CD4-positive, alpha-beta T cell treated with Interleukin-4 for 1 hour (primary cell): Measurements from ENCODE around the gene ZSCAN10.
"Not testable (repeated sequence)": the region's sequence is repeated elsewhere in the genome, so short reads cannot be mapped to it uniquely, and the experiment has no call there.

Source experiments
- DNase-seq, 2 donors: peaks; one replicate each; pipeline ENCODE4 v3.0.0-alpha.2; 2020 to 2022

The ZSCAN10 gene

GRCh38 chr16:3059041-3059722, 39.9 kb downstream of the ZSCAN10 start:
- DNase-seq, result peak; percentile 85 to 89

GRCh38 chr16:3058139-3059030, 40.7 kb downstream of the ZSCAN10 start:
- DNase-seq, result peak; percentile 51

- no peak for DNase-seq
These were observed 41.6 kb downstream of the ZSCAN10 start for GRCh38 chr16:3057181-3058138.

DNA sequence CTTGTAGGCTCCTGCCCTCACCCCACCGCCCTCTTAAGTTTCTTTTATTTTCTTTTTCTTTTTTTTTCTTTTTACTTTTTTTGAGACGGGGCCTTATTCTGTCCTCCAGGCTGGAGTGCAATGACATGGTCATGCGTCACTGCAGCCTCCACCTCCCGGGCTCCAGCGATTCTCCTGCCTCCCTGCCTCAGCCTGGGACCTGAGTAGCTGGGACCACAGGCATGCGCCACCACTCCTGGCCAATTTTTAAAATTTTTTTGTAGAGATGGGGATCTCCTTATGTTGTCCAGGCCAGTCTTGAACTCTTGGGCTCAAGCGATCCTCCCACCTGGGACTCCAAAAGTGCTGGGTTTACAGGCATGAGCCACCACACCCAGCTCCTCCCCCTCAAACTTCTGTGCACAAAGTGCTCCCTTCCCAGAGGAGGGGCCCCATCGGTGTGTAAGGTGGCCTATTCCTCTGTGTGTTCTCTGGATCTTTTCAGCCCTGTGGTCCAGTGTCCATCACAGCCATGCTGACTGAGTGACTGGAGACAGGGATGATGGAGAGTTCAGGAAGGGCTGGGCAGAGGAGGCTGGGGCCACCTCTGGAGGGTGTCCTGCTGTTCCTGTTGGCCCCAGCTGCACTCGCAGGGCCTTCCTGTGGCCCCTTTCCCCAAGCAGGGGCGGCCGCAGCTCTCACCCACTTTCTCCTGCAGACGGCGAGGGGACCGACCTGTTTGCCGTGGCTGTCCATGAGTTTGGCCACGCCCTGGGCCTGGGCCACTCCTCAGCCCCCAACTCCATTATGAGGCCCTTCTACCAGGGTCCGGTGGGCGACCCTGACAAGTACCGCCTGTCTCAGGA, 42.5 kb downstream of the ZSCAN10 start:
- DNase-seq, result no peak

- DNase-seq, result not testable (repeated sequence)
These were observed 43.4 kb downstream of the ZSCAN10 start for GRCh38 chr16:3055734-3056115.

DNA sequence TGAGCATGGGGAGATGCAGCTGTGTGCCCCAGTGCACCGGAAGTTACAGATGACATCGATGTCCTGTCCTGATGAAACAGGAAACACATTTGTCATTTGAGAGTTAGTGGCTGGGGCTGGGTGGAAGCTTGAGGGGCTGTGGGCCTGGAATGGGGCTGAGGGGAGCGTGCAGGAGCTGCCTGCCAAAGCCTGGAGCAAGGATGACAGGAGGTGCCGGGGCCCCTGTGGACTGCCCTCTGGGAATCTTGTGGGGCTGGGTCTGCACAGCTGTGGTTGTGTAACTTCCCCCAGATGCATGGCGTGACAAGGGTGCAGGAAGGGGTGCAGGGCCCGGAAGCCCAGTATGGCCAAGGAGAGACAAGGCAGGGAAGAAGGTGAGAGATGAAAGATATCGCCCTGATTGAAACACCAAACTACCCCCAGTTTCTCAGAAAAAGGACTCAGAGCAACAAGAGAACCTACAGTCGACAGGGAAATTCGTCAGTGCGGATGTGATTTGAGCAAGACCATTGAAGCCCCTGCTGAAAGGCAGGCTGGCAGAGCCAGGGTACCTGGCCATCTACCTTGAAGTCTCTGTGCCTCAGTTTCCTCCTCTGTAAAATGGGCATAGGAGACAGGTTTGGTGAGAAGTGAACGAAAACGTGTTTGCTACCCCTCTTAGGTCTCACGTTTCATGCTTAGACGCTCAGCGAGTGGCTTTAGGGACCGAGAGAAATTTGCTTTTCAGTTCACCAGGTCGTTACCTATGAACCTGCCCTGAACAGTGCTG, 43.9 kb downstream of the ZSCAN10 start:
- DNase-seq, result no peak

DNA sequence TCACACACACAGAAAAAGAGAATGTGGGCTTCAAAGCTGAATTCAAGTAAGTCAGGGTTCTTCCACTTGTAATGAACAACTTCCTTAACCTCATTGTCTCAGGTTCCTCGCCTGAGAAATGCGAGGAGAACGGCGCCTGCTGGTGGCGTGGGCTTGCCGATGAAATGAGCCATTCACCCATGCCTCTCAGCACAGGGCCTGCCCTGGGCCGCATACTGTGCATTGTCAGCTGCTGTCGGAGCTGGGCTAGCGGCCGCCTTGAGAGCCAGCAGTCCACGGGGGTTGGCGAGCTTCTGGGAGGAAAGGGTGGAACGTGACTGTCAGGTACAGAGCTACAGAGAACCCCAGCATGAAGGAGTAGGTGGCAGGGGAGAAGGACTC, 45.8 kb downstream of the ZSCAN10 start:
- not testable (repeated sequence) for DNase-seq

DNA sequence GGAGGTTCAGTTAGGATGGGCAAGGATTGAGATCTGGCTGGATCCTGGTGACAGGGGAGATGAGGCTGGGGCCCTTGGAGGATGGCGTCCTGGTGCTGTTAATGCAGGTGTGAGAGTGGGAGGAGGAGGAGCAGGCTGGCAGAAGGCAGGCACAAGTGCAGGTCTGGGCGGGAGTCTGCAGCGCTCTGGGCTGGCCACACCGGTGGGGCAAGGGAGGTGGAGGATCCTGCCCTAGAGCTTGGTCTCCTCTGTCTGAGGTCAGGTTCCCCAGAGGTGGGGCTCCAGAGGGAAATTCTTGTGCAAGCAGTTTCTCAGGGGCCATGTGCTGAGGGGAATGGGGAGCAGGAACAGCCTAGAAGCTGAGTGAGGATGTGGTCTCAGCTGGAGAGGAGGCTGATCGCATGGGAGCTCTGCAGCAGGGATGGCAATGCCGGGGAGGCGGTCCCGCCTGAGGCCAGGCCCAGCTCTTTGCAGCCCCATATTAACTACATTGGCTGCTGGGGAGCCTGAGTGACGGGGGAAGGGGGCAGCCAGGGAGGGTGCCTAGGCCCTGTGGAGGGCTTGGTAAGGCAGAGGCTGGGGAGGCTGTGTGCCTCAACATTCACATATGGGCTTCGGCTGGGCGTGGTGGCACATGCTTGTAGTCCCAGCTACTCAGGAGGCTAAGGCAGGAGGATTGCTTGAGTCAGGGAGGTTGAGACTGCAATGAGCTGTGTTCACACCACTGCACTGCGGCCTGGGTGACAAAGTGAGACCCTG, 46.3 kb downstream of the ZSCAN10 start:
- DNase-seq, result not testable (repeated sequence)

- DNase-seq, result no peak
These were observed 47.6 kb downstream of the ZSCAN10 start for GRCh38 chr16:3051494-3051893.

GRCh38 chr16:3051009-3051408, 48.1 kb downstream of the ZSCAN10 start:
- DNase-seq, result no peak

GRCh38 chr16:3050487-3050886, 48.6 kb downstream of the ZSCAN10 start:
- DNase-seq, result no peak

DNA sequence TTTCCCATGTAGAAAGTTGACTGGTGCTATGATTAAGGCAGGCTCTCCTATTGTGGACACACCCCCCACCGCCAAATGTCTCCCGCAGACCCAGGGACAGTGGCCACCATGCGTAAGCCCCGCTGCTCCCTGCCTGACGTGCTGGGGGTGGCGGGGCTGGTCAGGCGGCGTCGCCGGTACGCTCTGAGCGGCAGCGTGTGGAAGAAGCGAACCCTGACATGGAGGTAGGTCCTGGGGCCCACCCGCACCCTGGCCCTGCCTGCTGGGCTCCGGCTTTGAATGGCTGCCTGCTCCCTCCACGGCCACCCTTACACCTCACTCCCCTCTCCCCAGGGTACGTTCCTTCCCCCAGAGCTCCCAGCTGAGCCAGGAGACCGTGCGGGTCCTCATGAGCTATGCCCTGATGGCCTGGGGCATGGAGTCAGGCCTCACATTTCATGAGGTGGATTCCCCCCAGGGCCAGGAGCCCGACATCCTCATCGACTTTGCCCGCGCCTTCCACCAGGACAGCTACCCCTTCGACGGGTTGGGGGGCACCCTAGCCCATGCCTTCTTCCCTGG, 49.1 kb downstream of the ZSCAN10 start:
- DNase-seq, result no peak

- no peak for DNase-seq
These were observed 51.7 kb downstream of the ZSCAN10 start for GRCh38 chr16:3047387-3047720.

DNA sequence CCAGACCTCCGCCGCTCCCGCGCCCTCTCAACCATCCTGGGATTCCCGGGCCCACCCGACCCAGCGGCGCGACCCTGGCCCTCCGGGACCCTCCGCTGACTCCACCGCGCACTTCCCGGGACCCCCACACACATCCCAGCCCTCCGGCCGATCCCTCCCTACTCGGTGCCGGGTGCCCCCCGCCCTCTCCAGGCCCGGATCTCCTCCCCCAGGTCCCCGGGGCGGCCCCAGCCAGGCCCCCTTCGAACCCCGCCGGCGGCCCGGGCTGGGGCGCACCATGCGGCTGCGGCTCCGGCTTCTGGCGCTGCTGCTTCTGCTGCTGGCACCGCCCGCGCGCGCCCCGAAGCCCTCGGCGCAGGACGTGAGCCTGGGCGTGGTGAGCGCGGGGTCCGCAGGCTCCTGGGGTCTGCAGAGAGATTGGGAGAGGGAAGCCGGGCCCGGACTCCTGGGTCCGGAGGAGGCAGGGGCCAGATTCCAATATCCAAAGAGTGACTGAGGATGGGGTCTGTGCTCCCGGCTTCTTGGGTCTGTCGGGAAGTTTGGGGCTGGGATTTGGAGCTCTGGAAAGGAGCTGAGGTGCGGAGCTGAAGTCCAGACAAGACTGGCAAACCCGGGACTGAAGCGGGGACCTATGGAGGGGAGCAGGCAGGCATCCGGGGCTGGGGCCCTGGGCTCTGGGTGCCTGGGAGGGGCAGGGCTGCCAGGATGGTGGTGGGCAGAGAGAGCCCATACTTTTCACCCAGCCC, 52.3 kb downstream of the ZSCAN10 start:
- DNase-seq, result no peak

DNA sequence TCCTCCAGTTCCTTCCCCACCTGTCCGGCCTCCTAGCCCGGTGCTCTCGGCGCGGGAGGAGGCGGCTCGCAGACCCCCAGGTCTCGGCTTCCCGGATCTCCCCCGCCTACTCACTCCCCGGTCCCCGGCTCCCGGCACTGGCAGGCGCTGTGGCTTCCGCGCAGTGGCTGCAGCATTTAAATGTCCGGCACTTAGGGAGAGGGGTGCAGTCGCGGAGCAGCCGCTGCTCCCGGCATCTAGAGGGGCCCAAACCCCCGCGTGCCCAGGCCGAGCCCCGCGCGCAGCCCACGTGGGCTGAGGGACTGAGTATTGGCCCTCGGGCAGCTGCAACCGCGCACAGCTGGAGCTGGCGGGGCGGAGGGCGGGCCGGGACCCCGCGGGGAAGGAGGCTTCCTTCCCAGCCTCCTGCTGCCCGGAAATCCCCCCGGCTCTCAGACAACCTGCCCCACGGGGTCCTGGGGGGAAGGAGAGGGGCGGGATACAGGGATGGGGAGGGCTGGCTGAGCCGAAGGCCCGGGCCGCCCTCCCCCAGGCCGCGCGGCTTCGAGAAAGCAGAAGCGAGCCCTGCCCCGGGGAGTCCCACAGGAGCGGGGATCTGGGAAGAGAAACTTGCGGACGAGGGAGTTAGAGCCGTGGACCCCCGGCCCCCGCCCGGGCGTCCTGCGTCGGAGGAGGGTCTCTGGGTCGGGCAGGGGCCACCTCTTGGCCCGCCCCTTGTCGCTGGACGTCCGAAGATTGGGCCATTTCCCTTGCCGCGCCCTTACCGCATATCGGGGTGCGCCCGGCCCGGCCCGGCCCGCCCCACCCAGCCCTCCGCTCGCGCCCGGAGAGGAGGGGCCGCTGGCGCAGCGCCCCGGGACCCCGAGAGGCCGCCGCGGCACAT, 53.1 kb downstream of the ZSCAN10 start, which contains the start of gene MMP25:
TSS of gene MMP25 (plus strand) at position 804 of the 883 bp plus-strand sequence. CDS start 357 bp downstream, outside the sequence.
- DNase-seq, result no peak

GRCh38 chr16:3044708-3045107, 54.4 kb downstream of the ZSCAN10 start:
- no peak for DNase-seq

- no peak for DNase-seq
These were observed 56.7 kb downstream of the ZSCAN10 start for GRCh38 chr16:3042376-3042775.

DNA sequence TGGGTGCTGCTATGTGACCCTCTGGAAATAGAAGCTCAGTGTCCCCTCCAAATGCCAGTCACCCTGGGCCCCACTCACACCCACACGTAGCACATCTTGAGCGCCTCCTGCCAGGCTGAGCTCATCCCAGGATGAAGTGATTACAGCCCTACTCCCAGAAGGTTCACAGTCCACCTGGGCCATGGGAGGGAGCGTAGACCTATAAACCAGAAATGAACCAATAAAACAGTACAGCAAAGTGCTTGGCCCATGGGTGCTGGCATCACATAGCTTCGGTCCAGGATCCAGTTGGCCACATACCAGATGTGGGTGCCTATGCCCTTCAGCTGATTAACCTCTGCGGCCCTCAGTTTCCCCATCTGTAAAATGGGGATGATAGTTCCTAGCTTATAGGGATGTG, 60.2 kb downstream of the ZSCAN10 start:
- DNase-seq, result no peak
